GM12878 (cell line): ENCODE results near the gene STK39. TPM values are rescaled to one million over a fixed set of nuclear protein-coding genes. Genes with fewer than 3 reads are reported as not detected.

Experiments
- ATAC-seq: fragments of 200-7000 bp; cut with Tn5 transposase; 3 replicates; pipeline ENCODE4 v1.9.1; 2020; ENCODE audit warnings: mild to moderate bottlenecking, moderate library complexity
- BruUV-seq: library from RNA; stranded (reverse); fragments of 400-500 nt; replicated peaks from 2 replicates; lab custom pipeline; 2021; lab: Mats Ljungman, UMichigan
- CTCF ChIA-PET: fragments of 300-600 bp; sonication (Branson Sonifier 250); formaldehyde crosslinking; extraction: SDS; loops from one replicate; lab custom pipeline; 2021; ENCODE audit warnings: inconsistent platforms; lab: Yijun Ruan, JAX
- POLR2A ChIA-PET: fragments of 350-600 bp; formaldehyde crosslinking; extraction: SDS; loops from one replicate; lab custom pipeline; 2021; ENCODE audit warnings: inconsistent platforms; lab: Charles Lee
- RAD21 ChIA-PET: fragments of 300-600 bp; sonication (Branson Sonifier 250); formaldehyde crosslinking; loops from one replicate; lab custom pipeline; 2023; ENCODE audit warnings: antibody characterized with exemption; ENCODE audit not compliant: unreplicated experiment; lab: Charles Lee
- SMC1A ChIA-PET: fragments of 300-600 bp; sonication (Branson Sonifier 250); formaldehyde crosslinking; loops from one replicate; lab custom pipeline; 2023; ENCODE audit not compliant: unreplicated experiment, uncharacterized antibody; lab: Charles Lee
- DNase-seq: peaks from one replicate; pipeline ENCODE4 v3.0.0-alpha.2; 2011; ENCODE audit warnings: low read depth, low spot score
- FAIRE-seq: peaks from 3 replicates; lab custom pipeline; 2011; peaks lifted over from hg19 to GRCh38; lab: Jason Lieb, UNC
- H2AFZ ChIP-seq: 2 replicates; pipeline ENCODE4 v1.6.0; 2011; ENCODE audit warnings: low read depth, low read length, control low read depth; ENCODE audit not compliant: control insufficient read depth
- H3K27ac ChIP-seq: 2 replicates; pipeline ENCODE4 v1.5.1; 2011; ENCODE audit warnings: control low read depth; ENCODE audit not compliant: control insufficient read depth, insufficient read depth
- H3K27me3 ChIP-seq, 2 experiments: replicated peaks in 1 of 2; 2 replicates each; pipeline versions ENCODE4 v1.6.0 to v1.6.1; 2011; ENCODE audit warnings: low read length in 1 of 2; ENCODE audit not compliant: control insufficient read depth in 2 of 2, insufficient read depth in 2 of 2
- H3K36me3 ChIP-seq, 2 experiments: 2 replicates each; pipeline ENCODE4 v1.5.1; 2011; ENCODE audit warnings: low read length in 1 of 2; ENCODE audit not compliant: control insufficient read depth in 2 of 2, insufficient read depth in 2 of 2
- H3K4me1 ChIP-seq: 2 replicates; pipeline ENCODE4 v1.6.1; 2011; ENCODE audit warnings: mild to moderate bottlenecking, low read length, moderate library complexity, mixed read lengths; ENCODE audit not compliant: control insufficient read depth, insufficient read depth
- H3K4me2 ChIP-seq: 2 replicates; pipeline ENCODE4 v1.6.0; 2011; ENCODE audit warnings: control low read depth; ENCODE audit not compliant: control insufficient read depth, insufficient read depth
- H3K4me3 ChIP-seq: fragments of 200-600 bp; sonication (generic); 2 replicates; pipeline ENCODE4 v1.5.1; 2016
- H3K79me2 ChIP-seq: 2 replicates; pipeline ENCODE4 v1.6.0; 2011; ENCODE audit warnings: low read length; ENCODE audit not compliant: control insufficient read depth, insufficient read depth
- H3K9ac ChIP-seq: 2 replicates; pipeline ENCODE4 v1.8.0; 2011; ENCODE audit warnings: low read length, control low read depth, mixed read lengths; ENCODE audit not compliant: control insufficient read depth, insufficient read depth
- H3K9me3 ChIP-seq: replicated peaks from 3 replicates; pipeline ENCODE4 v1.5.1; 2011; ENCODE audit warnings: mild to moderate bottlenecking, low read length; ENCODE audit not compliant: control insufficient read depth, insufficient read depth
- H4K20me1 ChIP-seq: 2 replicates; pipeline ENCODE4 v1.6.0; 2011; ENCODE audit not compliant: control insufficient read depth, insufficient read depth
- BCL11A ChIP-seq: IDR thresholded peaks from 2 replicates; pipeline ENCODE4 v1.6.1; 2011; ENCODE audit warnings: low read depth, low read length
- BHLHE40 ChIP-seq, 2 experiments: fragments of 450-650 bp in 1 of 2; IDR thresholded peaks; 2 replicates each; pipeline ENCODE4 v1.6.1; 2011 to 2017; ENCODE audit warnings: low read depth in 2 of 2, borderline replicate concordance in 1 of 2, improper control_type of control experiment in 1 of 2, low read length in 1 of 2, mild to moderate bottlenecking in 1 of 2
- CBFB ChIP-seq: IDR thresholded peaks from 2 replicates; pipeline ENCODE4 v1.6.1; 2016; ENCODE audit warnings: antibody characterized with exemption, low read depth
- IKZF2 ChIP-seq, 2 experiments: fragments of 450-650 bp; IDR thresholded peaks; 2 replicates each; pipeline ENCODE4 v1.6.1; 2017; ENCODE audit warnings: mild to moderate bottlenecking in 2 of 2, moderate library complexity in 2 of 2
- PML ChIP-seq: IDR thresholded peaks from 2 replicates; pipeline ENCODE4 v1.6.1; 2012; ENCODE audit warnings: low read length, inconsistent platforms
- SREBF1 ChIP-seq: IDR thresholded peaks from 2 replicates; pipeline ENCODE4 v1.6.1; 2012; ENCODE audit warnings: mild to moderate bottlenecking, low read length
- SUZ12 ChIP-seq: fragments of 200-600 bp; sonication (generic); IDR thresholded peaks from one replicate; pipeline ENCODE4 v1.6.1; 2018; ENCODE audit warnings: antibody characterized with exemption, mild to moderate bottlenecking; ENCODE audit not compliant: unreplicated experiment
- YBX1 ChIP-seq: fragments of 450-650 bp; IDR thresholded peaks from 2 replicates; pipeline ENCODE4 v1.6.1; 2016; ENCODE audit warnings: antibody characterized with exemption
- ZNF217 ChIP-seq: fragments of 450-650 bp; IDR thresholded peaks from 2 replicates; pipeline ENCODE4 v1.6.1; 2017; ENCODE audit warnings: antibody characterized with exemption, mild to moderate bottlenecking
- WGBS: methylation state at CpG from one replicate; pipeline ENCODE4 v1.1.6; 2016; ENCODE audit warnings: low lambda C conversion rate; ENCODE audit not compliant: insufficient replicate concordance, insufficient coverage; ENCODE audit errors: missing lambda C conversion rate; 5-methylcytosine and 5-hydroxymethylcytosine counted together
- in situ Hi-C: fragments of 300-500 bp; cut with MboI; formaldehyde crosslinking; loops from 9 replicates; pipeline ENCODE4 v1.14.3; 2018; ENCODE audit warnings: mixed read lengths
- intact Hi-C: fragments of 100-400 bp; cut with micrococcal nuclease; formaldehyde crosslinking; loops from one replicate; pipeline ENCODE4 v1.14.2; 2022; ENCODE audit not compliant: unreplicated experiment
- polyA plus RNA-seq, 11 experiments: library from polyadenylated mRNA; depleted of rRNA in 4 of 11; unstranded in 6 of 11; stranded (reverse) in 5 of 11; fragments of >200 nt; fragmentation: Nextera tagmentation in 4 of 11; fragmentation: Illumina TruSeq in 1 of 11; extraction: Ambion mirVana in 4 of 11; extraction: Trizol in 1 of 11; gene quantifications; 1 replicate in 1 of 11; 2 replicates in 10 of 11; pipeline versions ENCODE4 v1.2.1 to v1.2.3, GENCODE V29; 2011 to 2016; ENCODE audit warnings: inconsistent platforms in 2 of 11, missing spikeins in 2 of 11, low read depth in 1 of 11
- total RNA-seq, 4 experiments: library from RNA; depleted of rRNA in 3 of 4; stranded (reverse); fragments of >200 nt in 3 of 4; fragmentation: Illumina TruSeq in 1 of 4; extraction: Trizol in 1 of 4; gene quantifications; 2 replicates each; pipeline versions ENCODE4 v1.2.1 to v1.2.3, GENCODE V29; 2013 to 2021
- TF ChIP-seq, protein P1 (sequence below): IDR thresholded peaks from 2 replicates; pipeline ENCODE4 v1.6.1; 2012; ENCODE audit warnings: low read length, inconsistent platforms
- TF ChIP-seq, protein P2 (sequence below): IDR thresholded peaks from 2 replicates; pipeline ENCODE4 v1.6.1; 2012; ENCODE audit warnings: low read depth, low read length, improper control_type of control experiment

The STK39 gene
- total and polyA plus RNA-seq, 10 of the 15 experiments (the other 5 are each of a cell fraction or from before 2014, with no cell fraction given): 0.03 to 0.21 (median 0.07) TPM; not detected in 5

DNA sequence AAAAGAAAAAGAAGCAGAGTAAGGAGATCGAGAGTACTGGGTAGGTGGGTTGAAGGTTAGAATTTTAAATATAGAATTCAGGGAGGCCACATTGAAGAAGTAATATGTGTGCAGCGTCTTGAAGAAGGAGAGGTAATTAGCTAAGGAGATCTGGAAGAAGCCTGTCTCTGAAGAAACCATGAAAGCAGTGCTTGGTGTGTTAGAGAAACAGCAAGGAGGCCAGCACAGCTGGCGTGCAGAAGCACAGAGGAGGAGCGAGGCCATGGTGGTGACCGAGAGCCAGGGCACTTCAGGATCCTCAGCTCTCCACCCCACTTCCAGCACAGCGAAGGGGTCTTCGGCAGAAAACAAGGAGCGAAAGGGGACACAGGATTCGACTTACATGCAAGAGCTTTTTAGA, 305.8 kb downstream of the STK39 start:
- BruUV-seq: no TSS peak
- H3K4me3 ChIP-seq: no peak overlapping the region
- no peak overlapping the region for H2AFZ ChIP-seq
- no peaks in the 10 kb centered on the region for H4K20me1 ChIP-seq
- ChIA-PET SMC1A (no interaction called here), CTCF (interaction anchor here (0.7 kb wide), 1 partner anchor 23 kb away, joined by 3 read pairs; no protein-coding TSS in a partner anchor), POLR2A (interaction anchor here (0.6 kb wide), 1 partner anchor 750 kb away, joined by 3 read pairs; no protein-coding TSS in a partner anchor), RAD21 (no interaction called here)
- intact Hi-C loops (no loop called here), in situ Hi-C loops (no loop called here)
- no peaks in the 10 kb centered on the region for H3K36me3 ChIP-seq
- no peak overlapping the region for H3K27ac ChIP-seq
- FAIRE-seq (no peak), DNase-seq (no peak), ATAC-seq (no peak)
- no peaks in the 10 kb centered on the region; a peak in 1 of 4 replicates for H3K27me3 ChIP-seq
- 14% methylated on average over 9 of the region's 9 CpGs for WGBS
- no peaks in the 10 kb centered on the region for H3K4me1 ChIP-seq
- no peak overlapping the region for H3K4me2 ChIP-seq
- no peak overlapping the region for H3K9ac ChIP-seq
- no peak for TF ChIP-seq IKZF2 (IDR thresholded peaks at IDR 0.05)
- TF ChIP-seq BCL11A: no peak
- TF ChIP-seq ZNF217: no peak
- TF ChIP-seq SREBF1: no peak
- TF ChIP-seq, protein P1, sequence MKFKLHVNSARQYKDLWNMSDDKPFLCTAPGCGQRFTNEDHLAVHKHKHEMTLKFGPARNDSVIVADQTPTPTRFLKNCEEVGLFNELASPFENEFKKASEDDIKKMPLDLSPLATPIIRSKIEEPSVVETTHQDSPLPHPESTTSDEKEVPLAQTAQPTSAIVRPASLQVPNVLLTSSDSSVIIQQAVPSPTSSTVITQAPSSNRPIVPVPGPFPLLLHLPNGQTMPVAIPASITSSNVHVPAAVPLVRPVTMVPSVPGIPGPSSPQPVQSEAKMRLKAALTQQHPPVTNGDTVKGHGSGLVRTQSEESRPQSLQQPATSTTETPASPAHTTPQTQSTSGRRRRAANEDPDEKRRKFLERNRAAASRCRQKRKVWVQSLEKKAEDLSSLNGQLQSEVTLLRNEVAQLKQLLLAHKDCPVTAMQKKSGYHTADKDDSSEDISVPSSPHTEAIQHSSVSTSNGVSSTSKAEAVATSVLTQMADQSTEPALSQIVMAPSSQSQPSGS: no peak
- TF ChIP-seq PML: no peak
- no peak for TF ChIP-seq YBX1
- TF ChIP-seq, protein P2, sequence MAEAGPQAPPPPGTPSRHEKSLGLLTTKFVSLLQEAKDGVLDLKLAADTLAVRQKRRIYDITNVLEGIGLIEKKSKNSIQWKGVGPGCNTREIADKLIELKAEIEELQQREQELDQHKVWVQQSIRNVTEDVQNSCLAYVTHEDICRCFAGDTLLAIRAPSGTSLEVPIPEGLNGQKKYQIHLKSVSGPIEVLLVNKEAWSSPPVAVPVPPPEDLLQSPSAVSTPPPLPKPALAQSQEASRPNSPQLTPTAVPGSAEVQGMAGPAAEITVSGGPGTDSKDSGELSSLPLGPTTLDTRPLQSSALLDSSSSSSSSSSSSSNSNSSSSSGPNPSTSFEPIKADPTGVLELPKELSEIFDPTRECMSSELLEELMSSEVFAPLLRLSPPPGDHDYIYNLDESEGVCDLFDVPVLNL: no peak
- TF ChIP-seq BHLHE40 (IDR thresholded peaks at IDR 0.05; ENCODE audit: borderline replicate concordance in 1 of 2, low read depth in 2 of 2, low read length in 1 of 2): no peak
- TF ChIP-seq CBFB: no peak
- no peak for TF ChIP-seq SUZ12
- H3K79me2 ChIP-seq: no peaks in the 10 kb centered on the region
- no peaks in the 10 kb centered on the region for H3K9me3 ChIP-seq
